HL-60/S4 (cell line): ENCODE data around the gene KIAA1614.

Source experiments
- in situ Hi-C: fragments of 300-500 bp; cut with MboI; formaldehyde crosslinking; loops from 2 replicates; pipeline ENCODE4 v1.14.3; 2022; ENCODE audit warnings: low sequenced_read_pairs

Gene KIAA1614

DNA sequence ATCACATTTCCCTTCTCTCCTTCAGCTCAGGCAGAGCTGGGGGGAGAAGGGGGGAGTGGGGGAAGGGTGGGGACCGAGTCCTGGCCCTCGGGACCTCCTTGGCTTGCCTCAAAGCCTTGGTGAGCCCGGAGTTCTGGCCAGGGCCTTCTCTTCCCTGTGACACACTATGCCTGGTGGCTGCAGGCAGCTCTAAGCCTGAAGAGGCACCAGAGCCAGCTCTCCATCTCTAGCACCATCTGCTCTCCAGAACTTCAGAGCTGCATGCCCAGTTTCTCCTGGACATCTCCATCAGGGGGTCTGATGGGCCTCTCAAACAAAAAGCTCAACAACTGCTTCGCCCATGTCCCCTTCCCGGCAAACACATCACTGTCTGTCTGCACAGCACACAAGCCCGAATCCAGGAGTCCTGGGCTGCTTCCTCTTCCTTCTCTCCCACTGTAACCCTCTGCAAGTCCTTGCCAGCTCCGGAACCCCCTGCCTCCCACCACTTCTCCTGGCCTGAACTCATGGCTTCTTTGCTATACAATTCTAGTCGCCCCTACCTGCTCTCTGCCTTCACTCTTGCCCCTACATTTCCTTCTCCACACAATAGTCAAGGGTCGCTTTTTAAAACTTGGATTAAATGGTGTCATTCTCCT is 26.5 kb downstream of the KIAA1614 start:
- in situ Hi-C loops: no loop called here

DNA sequence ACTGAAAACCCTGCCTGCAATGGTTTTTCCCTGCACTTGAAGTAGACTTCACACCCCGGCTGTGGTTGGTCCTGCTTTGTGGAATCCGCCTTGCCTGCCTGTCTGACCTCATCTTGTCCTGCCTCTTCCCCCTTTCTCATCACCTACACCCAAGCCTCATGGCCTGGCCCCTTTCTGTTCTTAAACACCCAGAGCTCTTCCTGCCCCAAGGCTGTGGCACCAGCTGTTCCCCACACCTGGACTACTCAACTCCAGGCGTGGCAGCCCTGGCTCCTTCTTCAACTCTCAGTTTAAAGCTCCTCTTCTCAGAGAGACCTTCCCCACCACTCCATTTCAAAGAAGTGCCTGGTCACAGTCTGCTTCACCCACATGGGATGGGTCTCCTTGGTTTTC is 27.0 kb downstream of the KIAA1614 start:
- in situ Hi-C loops: no loop called here

DNA sequence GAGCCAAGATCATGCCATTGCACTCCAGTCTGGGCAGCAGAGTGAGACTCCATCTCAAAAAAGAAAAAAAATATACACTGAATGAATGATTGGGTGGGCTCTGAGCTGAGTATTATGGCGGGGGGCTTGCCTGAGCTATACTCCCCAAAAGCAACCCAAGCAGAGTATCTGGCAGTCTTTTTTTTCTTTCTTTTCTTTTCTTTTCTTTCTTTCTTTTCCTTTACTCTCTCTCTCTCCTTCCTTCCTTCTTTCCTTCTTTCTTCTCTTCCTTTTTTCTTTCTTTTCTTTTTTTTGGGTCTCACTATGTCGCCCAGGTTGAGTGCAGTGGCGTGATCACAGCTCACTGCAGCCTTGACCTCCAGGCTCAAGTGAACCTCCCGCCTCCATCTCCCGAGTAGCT is 27.7 kb downstream of the KIAA1614 start:
- in situ Hi-C loops: no loop called here

DNA sequence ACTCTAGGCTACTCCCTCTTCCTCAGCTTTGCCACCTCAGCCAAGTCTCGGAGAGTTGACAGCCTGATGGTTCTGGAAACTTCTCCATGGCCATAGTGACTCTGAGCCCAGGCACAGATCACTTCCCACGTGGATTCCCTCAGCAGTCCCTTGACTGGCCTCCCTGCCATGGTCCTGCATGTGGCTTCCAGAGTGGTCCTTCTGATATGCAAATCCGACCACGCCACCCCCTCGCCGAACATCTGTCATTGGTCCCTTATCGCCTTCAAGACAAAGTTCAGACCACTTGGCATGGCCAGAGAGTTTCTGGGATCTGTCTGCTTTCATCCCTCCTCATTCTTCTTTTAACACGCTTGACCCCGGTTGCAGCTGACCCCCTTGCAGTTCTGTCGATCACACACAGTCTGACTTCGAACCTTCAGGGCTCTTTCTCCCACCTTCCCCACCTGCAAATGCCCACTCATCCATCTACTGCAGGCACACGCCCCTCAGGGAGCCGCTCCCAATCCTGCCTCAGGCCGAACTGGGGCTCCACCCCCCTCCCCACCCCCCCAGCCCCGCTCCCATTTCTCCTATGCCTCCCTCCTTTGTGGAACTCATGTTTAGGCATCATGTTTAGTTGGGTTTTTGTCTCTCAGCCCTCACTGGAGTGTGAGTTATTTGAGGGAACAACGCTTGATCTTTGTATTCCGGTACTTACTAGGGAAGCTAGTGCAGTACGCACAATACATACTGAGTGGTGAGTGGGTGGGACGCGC is 29.0 kb downstream of the KIAA1614 start:
- in situ Hi-C loops: no loop called here

DNA sequence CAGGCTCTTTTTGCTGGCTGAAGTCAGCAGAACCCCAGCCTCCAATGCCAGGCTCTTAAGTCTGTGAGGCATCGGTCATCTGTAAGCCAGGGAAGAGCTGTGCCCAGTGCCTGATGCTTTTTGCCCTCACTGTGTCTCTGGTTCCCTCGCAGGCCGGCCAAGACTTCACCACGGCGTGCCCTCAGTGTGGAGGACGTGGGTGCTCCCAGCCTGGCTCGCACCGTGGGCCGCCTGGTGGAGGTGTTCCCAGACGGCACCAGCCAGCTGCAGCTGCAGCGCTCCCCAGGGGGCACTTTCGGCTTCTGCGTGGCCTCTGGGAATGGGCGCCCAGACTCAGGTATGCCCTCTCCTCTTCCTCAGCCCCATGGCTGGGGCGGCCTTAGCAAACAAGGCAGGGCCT is 32.5 kb downstream of the KIAA1614 start:
- in situ Hi-C loops: no loop called here

DNA sequence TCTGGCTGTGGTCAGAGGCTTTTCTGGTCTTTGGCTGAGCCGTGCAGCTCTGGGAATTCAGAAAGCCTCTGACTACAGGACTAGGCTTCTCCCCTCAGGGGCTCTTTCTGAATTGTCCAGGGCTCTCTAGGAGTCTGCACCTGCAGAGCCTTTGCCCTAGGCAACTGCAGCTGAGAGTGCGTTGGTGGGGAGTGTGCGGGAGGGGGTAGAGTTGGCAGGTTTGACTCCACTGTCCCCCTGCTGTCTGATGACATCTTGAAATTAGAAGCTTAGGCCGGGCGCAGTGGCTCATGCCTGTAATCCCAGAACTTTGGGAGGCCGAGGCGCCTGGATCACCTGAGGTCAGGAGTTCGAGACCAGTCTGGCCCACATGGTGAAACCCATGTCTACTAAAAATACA is 32.9 kb downstream of the KIAA1614 start:
- in situ Hi-C loops: no loop called here

DNA sequence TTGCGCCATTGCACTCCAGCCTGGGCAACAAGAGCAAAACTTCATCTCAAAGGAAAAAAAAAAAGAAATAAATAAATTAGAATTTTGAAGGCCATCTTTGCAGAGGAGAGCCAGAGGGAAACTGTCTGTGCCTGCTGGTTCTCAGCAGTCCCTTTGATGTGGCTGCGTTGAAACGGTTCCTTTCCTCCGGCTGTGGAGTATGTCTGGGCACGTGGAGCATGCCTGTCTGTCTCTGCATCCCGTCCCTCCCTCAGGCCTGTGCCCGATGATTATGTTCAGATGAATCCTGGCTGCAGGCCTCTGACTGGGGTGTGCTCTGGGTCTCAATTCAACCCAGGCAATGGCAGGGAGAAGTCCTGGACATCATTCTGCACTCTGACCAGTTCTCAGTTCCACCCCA is 33.4 kb downstream of the KIAA1614 start:
- in situ Hi-C loops: no loop called here

DNA sequence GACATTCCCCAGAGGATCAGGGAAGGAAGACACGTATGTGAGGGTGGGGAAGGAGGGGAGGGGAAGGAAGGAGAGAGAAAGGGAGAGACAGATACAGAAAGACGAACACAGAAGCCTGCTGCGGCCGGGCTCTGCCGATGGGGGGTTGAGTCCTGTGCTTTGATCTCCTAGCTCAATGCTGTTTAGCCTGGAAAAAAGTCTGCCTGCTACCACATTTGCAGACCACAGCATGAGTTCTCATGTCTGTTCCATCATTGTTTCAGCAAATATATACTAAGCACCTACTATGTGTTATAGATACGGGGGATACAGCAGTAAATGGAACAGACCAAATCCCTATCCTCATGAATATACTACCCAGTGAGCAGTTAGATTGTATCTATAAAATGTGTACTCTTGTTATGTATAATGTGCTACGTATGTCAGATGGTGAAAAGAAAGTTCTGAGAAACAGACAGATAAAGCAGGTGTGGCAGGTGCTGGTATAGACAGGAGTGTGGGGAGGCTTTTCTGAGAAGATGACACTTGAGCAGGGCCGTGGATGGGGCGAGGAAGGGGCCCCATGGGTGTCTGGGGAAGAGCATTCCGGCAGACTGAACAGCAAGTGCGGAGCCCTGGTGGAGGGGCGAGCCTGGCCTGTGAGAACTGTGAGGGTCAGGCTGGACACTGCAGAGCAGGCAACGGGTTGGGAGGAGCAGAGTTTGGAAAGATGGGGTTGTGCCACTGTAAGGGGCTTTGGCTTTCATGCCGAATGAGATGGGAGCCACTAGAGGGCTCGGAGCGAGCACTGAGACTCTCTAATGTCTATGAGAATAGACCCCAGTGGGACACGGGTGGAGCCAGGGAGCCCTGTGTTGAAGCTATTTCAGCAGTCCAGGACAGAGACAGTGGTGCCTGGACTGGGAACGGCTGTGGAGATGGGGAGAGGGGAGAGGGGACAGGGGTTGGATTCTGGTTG is 34.1 kb downstream of the KIAA1614 start:
- in situ Hi-C loops: no loop called here

DNA sequence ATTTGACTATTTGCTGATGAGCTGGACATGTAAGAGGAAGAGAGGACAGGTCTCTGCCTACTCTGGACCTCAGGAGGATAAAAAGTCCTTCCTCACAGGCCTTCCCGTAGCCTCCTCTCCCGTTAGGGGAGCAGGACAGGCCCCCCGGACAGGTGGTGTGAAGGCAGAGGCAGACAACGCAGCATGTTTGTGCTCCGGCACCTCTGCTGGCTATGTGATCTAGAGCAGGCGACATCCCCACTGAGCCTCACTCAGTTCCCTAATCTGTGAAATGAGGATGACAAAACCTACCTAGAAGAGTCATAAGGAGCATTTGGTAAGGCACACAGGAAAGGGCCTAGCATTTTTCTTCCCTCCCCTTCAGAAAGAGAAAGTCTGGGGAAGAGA is 34.8 kb downstream of the KIAA1614 start:
- in situ Hi-C loops: no loop called here

DNA sequence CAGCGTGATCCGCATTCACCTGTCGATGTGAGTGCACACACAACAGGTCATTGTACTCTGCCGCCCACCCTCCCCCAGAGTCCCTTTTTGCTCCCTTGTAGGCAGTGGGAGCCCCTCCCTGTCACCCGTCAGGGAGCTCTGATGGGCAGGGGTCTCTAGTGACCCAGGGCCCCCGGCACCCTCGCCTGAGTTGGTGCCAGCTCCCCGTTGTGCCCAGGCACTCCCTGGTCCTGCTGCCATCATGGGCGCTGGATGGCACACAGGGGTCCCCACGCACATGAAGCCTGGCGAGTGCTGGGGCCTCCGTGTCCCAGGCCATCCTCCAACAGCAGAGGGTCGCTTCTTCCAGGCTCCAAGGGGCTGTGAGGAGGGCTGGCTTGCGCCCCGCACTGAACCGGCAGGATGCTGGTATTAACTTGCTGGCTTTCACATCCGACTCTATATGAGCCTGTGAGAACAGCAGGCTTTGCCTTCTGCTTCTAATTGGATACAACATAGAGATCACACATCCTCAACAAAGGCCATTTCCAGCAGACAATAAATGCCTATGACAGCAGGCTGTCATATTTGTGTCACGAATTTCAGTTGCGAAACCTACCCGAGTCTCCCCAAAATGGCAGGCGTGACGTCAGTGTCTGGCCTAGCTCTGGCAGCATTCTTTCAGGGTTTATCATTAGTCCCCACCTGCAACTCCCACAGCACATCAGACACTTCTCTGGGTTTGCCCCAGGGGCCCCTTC is 35.4 kb downstream of the KIAA1614 start:
- in situ Hi-C loops: no loop called here

DNA sequence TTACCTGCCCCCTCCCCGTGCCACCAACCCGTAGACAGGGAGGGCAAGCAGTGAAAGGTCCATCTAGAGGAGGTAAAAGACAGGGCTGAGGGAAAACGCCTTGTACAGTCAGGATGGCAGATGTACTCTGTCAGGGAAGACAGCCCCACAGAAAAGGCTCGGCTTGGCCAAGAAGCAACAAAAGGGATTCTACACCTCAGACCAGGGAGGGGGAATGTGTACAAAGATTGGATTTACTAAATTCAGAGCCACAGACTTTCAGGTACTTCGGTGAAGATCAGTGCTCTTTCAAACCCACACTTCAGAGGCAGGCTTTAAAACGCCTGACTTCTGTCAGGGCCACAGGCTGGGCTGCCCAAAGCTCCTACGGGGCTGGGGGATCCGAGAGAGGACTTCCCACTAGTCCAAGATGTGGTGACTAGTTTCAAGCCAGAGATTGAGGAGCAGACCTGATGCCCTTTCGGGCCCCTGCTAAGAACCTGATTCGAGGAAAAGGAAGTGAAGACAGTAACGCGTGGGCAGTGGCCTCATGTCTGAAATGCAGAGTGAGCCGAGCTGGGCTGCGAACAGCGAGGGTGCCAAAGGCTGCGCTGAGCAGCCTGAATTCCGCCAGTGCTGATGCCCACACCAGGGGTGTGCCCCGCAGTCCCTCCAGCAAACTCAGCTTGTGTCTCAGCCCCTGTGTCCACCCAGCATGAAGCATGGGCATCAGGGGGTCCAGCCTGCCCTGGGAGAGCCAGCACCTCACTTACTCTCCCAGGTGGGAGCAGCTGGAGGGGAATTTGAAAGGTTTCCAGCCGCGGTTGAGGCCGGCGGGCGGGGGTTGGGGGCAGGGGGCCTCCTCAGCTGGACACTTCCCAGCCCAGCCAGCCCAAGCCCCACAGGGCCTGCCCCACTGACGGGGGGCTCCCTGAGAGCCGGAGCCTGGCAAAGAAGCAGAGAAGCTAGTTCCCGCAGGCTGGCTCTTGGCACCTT is 36.2 kb downstream of the KIAA1614 start:
- in situ Hi-C loops: no loop called here

DNA sequence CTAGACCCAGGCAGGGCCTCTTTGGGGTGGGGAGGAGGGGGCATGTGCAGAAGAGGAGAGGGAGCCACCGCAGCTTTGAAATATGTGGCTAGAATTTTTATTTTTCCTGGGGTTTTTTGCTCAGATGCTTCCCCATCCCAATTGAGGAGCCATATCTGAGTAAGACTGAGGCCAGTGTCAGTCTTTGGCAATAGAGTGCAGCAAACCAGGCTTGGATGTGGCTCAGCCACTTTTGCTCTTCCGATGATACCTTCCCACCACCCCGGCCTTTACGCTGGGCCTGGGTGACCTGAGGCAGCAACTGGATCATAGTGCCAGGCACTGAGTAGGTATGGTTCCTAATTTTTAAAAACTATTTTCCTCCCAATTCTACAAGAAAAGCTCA is 36.9 kb downstream of the KIAA1614 start:
- in situ Hi-C loops: no loop called here

DNA sequence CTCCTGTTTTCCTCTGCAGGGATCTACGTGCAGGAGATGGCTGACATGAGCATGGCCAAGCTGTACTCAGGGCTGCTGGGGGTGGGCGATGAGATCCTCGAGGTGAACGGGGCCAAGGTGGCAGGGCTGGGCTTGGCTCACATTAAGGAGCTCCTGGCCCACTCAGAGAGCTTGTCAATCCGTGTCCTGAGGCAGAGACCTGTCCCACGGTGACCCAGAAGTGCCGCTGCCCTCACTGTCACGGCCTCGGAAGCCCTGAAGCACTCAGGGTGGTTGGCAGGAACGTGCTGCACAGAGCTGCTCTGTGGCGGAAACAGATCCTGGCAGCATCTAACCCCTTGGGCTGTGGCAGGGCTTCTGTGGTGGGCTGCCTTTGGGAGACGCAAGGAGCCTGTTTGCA is 37.6 kb downstream of the KIAA1614 start:
- in situ Hi-C loops: no loop called here

DNA sequence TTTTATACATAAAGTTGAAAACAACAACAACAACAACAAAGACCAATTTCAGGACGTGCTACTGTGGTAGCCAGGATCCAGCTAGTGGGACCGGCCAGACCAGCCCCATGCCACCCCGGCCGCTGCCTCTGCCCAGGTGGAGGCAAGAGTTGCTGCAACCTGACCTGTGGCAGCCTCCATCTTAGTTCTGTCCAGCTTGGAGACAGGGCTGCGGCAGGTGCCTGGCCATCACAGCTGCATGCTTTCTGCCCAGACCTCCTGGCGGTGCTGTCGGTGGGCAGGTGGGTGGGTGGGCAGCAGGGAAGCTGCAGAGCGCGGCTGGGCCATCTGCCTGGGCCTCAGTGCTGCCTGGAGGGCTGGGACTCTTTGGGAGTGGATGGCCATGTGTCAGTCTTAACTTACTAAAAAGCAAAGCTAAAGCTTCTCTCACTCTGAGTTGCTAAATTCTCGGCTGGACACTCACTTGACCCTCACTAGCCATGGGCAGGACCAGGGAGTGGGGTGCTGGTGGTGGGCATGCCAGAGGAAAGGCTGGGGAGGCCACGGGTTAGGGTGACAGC is 38.6 kb downstream of the KIAA1614 start:
- in situ Hi-C loops: no loop called here

DNA sequence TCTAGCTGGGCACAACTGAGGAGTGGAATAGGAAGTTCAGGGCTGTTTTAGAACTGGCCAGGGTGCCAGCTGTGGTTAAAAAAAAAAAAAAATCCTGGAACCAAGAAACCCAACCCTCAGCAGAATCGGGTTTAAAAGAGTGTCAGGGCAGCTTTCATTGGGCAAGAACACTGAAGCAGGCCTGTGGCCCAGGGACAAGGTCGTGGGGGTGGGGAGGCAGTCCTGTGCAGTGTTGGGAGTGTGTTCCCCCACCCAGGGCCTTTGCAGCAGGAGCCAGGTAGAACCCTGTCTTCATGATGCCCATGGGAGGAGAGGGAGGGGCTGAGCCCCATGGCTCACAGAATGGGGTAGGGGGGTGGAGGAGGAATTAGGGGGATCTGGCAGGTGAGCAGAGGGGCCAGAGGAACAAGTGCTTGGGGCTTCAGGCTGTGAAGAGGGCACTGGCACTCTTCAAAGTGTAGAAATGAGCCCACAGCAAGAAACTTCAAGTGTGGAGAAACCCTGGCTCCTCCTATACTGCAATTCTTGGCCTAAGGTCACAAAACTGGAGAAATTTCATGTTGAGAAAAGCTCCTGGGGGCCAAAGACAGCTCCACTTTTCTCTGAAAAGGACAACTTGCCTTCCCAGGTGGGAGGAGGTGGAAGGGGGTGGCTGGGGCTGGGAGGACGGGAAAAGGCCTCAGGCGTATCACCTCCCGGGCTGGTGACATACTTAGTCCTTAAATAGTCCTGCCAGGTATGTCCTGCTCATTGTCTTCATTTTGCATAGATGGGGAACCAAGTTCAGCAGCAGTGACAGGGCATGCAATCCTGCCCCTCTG is 39.3 kb downstream of the KIAA1614 start:
- in situ Hi-C loops: no loop called here

DNA sequence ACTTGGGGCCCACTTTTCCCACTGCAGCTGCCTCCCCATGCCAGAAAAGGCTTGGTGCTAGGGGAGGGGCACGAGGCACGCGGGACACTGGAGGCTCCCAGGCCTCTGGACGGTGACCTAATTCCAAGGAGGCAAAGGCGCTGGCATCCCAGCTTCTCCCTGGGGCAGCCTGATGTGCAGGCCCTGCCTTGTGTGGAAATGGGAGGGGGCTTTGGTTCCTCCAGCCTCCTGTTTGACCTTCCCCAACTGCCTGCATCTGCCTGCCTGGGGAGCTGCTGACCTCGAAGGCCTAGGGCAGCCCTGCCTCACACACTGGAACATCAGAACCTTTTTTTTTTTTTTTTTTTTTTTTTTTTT is 39.9 kb downstream of the KIAA1614 start:
- in situ Hi-C loops: no loop called here

DNA sequence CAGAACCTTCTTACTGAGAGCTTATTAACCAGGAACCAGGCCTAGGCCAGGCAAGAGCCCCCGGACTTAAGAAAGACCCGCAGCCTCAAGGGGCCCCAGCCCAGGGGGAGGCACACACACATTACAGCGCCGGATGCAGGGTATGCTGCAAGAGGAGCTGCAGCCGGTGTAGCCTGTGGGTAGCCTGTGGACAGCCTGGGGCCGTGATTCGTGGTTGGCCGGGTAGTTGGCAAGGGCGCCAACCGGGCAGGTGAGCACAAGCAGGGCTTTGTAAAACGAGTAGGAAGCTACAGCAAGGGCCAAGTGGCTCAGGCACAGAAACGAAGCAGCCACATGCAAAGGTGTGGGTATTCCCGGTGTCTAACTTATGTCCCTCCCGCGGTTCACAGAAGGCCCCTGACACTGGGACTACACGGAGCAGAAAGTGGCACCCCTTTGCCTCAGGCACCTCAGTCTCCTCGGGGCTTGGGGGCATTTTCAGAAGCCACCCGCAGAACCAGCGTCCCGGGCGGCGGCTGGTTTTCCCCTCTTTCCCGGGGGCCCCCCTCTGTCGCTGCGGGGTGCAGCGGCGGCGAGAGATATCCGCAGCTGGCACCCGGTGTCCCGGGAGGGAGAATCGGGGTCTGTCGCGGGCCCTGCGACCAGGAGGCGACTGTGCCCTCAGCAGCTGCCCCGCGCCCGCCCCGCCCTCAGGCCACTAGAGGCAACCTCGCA is 40.8 kb downstream of the KIAA1614 start:
- in situ Hi-C loops: no loop called here
